IPS-18c (cell line): ENCODE results near the gene SPTBN1.

ENCODE experiments used
- H3K4me3 ChIP-seq: 2 replicates; pipeline ENCODE4 v1.7.0; 2013; ENCODE audit warnings: low read depth, mild to moderate bottlenecking, low read length, moderate library complexity; ENCODE audit not compliant: insufficient read depth
- H3K9me3 ChIP-seq: one replicate; pipeline ENCODE4 v1.6.1; 2013; ENCODE audit warnings: mild to moderate bottlenecking, low read length, moderate library complexity; ENCODE audit not compliant: control insufficient read depth, insufficient read depth

SPTBN1 gene

DNA sequence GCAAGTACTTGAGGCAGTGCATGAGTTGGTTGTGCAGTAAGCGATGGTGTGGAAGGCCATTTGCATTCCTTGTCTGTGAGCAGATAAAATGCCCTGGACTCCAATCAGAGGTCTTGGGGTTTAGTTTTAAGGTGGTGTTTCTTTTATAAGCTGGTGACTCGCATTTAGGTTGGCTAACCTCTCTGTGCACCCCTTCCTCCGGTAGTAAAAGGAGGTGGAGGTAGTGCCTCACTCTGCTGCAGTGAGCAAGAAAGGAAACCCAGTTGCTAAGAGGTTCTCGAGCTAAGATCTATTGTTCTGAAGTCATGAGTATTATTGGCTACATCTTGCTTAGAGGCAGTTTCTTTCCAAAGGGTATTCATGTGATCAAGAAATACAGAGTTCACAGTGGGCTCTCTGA lies 193.1 kb downstream of the SPTBN1 start:
- Histone ChIP-seq H3K9me3 (no peaks in the 10 kb centered on the region), H3K4me3 (no peak overlapping the region)

DNA sequence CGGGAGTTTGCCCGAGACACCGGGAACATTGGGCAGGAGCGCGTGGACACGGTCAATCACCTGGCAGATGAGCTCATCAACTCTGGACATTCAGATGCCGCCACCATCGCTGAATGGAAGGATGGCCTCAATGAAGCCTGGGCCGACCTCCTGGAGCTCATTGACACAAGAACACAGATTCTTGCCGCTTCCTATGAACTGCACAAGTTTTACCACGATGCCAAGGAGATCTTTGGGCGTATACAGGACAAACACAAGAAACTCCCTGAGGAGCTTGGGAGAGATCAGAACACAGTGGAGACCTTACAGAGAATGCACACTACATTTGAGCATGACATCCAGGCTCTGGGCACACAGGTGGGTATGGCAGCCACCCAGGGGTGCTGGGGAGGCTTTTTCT lies 193.5 kb downstream of the SPTBN1 start:
- no peaks in the 10 kb centered on the region for H3K9me3 ChIP-seq
- no peak overlapping the region for H3K4me3 ChIP-seq

DNA sequence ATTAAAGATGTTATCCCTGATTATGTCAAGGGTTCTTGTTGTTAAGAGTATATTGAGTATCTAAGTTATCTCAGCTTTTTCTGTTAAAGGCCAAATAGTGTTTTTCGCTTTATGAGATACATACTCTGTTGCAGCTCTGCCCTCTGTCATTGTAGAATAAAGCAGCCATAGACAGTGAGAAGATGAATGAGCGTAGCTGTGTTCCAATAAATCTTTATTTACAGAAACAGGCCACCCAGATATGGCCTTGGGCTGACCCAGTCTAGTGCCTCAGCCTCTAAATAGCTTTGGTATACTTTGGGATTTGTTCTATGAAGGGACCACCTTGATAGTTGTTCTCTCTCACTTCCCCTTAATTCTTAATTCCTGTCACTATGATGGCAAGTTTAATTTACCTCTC lies 194.5 kb downstream of the SPTBN1 start:
- no peaks in the 10 kb centered on the region for H3K9me3 ChIP-seq
- no peak overlapping the region for H3K4me3 ChIP-seq

DNA sequence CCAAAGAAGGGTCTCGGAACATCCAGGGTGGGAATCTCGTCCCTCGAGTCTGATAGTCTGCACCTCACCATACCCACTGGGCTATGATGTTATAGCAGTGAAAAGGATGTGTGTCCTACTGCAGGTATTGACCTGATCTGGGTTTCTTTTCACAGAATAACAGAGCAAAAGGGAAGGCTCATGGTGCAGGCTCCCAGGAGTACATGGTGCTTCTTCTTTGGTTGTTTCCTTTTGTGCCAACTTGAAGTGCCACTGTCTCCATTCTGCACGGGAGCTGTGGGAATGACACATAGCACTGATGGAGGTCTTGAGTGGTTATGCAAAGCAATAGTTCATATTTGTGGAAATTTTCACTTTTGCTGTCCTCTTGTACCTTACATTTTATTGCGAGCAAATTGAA lies 195.2 kb downstream of the SPTBN1 start:
- Histone ChIP-seq H3K9me3 (no peaks in the 10 kb centered on the region), H3K4me3 (no peak overlapping the region)

DNA sequence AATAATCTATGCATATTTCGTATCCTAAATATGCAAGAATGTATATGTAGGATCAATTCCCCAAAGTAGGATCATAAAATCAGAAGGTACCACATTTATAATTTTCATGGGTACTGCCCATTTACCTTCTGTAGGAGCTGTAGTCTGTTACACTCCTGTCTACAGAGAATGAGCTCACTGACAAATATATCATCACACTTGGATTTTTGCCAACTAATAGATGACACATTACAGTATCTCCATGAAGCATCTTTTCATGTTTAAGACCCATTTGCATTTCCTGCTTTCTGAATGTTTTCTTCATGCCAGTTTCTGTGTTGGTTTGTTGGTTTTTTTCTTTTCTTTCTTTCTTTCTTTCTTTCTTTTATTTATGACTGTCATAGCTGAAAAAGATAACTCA lies 196.4 kb downstream of the SPTBN1 start:
- Histone ChIP-seq H3K4me3 (no peak overlapping the region), H3K9me3 (no peaks in the 10 kb centered on the region)

DNA sequence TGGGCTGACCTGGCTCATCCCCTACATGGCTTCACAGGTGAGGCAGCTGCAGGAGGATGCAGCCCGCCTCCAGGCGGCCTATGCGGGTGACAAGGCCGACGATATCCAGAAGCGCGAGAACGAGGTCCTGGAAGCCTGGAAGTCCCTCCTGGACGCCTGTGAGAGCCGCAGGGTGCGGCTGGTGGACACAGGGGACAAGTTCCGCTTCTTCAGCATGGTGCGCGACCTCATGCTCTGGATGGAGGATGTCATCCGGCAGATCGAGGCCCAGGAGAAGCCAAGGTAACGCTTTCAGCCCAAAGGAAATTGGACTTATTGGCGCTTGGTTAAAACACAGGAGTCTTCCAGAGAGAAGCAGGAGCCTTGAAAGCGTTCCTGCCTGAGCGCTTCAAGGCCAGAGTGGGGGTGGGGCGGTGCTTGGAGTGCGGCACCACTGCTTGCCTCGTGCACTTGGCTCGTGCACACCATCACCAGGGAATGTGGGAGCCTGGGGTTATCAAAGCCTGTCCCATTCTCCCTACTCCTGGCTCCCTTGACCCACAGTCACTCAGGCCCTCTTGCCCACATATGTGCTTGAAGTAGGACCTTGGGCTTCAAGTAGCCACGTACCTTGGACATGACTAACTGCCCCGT lies 197.6 kb downstream of the SPTBN1 start:
- H3K9me3 ChIP-seq = no peaks in the 10 kb centered on the region

DNA sequence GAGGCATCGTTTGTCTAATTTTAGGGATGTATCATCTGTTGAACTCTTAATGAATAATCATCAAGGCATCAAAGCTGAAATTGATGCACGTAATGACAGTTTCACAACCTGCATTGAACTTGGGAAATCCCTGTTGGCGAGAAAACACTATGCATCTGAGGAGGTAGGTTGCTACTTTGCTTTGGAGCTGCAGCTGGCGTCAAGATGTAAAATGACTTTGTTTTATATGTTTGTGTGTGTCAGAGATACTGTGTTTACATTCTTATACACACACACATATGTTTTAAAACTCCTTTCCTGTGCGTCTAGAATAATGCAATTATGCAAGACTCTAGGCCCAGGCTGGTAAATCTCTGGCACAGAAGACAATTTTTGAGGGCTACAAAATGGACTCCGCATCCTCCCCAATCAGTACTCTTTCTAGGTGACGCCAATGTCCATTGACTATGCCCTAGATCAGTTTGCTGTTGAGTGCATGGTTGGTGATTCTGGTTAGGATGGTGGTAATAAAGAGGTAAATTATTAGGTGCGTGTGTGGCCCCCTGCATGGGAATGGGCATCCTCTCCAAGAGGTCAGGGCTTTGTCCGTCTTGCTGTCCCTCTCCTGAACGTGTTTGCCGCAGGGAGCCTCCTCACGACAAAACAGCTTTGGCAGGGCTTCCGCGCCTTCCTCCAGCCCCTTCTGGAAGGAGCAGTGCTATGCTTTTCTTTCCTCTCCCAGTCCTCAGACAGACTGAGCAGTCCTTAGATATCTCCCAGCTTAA lies 199.1 kb downstream of the SPTBN1 start:
- Histone ChIP-seq H3K4me3 (no peak overlapping the region), H3K9me3 (no peaks in the 10 kb centered on the region)

More for the DNA sequence above, 197.6 kb downstream of the SPTBN1 start:
- no peak overlapping the region for H3K4me3 ChIP-seq

DNA sequence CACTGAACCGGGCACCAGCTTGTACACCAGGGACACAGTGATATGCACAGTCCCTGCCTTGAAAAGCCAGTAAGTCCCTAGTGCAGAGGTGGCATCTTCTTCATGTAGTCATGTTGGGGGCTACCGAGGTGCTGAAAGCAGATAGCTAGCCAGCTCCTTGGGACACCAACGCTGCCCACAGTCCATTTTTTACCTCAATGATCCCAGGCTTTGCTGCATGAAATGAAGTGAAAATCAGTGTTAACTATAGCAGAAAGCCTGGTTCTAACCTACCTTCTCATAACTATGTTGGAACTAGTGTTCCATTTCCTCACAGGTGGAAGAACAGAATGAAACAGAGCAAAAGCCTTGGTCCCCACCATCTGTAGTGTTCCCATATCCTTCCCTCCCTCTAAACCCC lies 200.7 kb downstream of the SPTBN1 start:
- Histone ChIP-seq H3K9me3 (no peaks in the 10 kb centered on the region), H3K4me3 (no peak overlapping the region)

DNA sequence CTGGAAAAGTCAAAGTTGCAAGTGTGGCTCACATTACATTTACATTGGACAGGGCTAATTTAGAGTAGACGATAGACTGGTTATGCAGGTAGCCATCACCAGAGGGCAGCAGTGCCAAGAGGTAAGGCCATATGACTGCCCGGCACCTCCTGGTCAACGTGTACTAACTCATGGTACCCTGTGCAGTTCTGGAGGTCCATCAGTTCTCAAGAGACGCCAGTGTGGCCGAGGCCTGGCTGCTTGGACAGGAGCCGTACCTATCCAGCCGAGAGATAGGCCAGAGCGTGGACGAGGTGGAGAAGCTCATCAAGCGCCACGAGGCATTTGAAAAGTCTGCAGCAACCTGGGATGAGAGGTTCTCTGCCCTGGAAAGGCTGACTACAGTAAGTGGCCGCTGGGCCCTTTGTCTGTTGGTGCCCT lies 201.5 kb downstream of the SPTBN1 start:
- Histone ChIP-seq H3K4me3 (no peak overlapping the region), H3K9me3 (no peaks in the 10 kb centered on the region)

DNA sequence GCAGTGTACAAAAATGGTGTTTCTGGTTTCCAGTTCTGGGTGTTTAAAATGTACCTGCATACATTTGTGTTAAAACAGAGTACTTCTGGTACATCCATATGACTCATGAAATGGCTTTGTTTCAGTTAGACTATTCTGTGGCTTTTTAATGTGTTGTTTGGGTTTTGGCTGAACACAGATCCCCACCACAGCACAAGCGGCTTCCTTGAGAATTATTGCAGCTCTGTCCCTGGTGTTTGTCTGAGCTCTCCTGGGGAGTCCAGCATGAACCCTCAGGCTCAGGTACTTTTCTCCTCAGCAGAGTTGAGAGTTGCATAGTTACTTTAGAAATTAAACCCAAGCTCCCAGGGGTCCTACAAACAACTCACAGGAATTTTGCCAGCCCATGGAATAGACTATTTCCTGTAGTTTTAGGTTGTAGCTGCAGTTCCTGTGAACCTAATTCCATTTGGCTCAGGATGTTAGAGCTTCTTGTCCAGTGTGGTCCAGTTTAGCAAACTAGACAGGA lies 202.5 kb downstream of the SPTBN1 start:
- H3K9me3 ChIP-seq = no peaks in the 10 kb centered on the region
- no peak overlapping the region for H3K4me3 ChIP-seq

DNA sequence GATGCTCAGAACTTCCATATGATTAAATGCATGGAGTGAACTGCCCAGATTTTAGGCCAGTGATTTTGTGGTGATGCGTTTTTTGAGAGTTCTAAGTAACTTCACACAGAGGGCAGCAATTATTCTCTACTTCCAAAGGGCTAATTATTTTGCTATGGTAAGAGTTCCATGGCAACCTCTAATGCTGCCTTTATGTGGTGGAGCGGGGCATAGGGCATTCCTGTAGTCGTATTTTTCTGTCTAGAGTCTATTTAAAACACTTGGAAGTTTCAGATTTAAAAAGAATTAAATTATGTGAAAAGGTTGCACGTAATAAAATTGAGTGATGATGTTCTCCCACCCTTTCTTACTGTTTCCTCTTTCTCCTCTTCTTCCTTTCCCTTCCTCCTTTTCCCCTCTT lies 203.4 kb downstream of the SPTBN1 start:
- H3K9me3 ChIP-seq = no peaks in the 10 kb centered on the region

DNA sequence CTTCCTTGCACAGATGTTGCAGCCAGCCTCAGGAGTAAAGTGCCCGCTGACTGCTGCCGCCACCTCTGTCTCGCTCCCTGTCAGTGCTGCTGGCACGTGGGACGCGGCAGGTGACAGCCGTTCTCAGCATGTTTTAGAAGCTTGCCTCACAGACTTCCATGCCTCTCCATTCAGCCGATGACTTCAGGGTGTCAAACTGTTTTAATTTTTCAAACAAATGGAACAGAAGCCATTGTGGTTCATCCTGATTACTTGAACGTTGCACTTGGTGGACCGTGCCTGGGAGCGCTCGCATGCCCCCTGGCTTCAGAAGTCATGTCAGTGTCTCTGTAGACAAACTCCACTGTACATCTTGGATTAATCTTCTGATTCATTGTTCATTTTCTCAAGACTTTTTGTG lies 204.6 kb downstream of the SPTBN1 start:
- H3K4me3 ChIP-seq = no peak overlapping the region
- H3K9me3 ChIP-seq = no peaks in the 10 kb centered on the region

More for the DNA sequence above, 203.4 kb downstream of the SPTBN1 start:
- H3K4me3 ChIP-seq = no peak overlapping the region

DNA sequence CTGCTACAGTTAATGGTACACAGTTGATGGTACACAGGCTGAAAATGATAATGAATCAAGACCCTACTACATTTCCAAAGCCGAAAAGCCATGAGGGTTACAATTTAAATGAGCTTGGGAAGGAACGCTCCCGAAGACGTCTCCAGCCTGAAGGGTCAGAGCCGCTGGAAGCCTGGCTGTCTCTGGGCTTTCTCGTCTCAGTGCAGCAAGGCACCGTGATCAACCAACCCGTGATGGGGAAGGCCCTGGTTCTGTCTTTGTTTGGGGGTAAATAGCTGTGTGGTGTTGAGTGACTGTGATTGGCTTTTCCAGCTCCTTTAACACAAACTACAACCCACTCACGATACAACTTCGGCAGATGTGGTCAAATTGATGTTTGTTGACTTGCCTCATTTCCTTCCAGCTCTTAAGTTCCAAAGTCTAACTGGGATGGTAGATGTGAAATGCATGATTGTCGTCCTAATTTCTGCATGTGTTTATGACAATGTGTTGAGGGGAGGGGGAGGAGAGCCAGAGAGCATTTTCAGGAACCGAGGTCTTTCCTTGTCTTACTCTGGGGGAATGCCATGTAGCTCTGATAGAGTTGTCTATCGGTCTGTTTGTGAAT lies 207.4 kb downstream of the SPTBN1 start:
- Histone ChIP-seq H3K4me3 (no peak overlapping the region), H3K9me3 (no peaks in the 10 kb centered on the region)

DNA sequence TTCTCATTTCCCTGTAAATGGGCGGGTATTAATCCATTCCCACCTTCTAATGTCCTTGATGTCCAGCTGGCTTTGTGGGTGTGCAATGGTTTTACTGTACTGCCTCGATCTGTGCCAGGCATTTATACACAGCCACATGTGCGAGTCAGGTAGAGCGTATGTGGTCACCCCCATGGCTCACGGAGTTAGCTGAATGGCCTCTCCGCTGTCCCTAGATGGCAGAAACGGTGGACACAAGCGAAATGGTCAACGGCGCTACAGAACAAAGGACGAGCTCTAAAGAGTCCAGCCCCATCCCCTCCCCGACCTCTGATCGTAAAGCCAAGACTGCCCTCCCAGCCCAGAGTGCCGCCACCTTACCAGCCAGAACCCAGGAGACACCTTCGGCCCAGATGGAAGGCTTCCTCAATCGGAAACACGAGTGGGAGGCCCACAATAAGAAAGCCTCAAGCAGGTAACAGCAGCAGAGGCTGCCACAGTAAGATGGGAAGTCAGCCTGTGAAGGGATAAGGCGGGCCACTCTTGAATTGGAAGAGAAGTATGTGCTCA lies 208.2 kb downstream of the SPTBN1 start:
- H3K9me3 ChIP-seq = no peaks in the 10 kb centered on the region
- no peak overlapping the region for H3K4me3 ChIP-seq

DNA sequence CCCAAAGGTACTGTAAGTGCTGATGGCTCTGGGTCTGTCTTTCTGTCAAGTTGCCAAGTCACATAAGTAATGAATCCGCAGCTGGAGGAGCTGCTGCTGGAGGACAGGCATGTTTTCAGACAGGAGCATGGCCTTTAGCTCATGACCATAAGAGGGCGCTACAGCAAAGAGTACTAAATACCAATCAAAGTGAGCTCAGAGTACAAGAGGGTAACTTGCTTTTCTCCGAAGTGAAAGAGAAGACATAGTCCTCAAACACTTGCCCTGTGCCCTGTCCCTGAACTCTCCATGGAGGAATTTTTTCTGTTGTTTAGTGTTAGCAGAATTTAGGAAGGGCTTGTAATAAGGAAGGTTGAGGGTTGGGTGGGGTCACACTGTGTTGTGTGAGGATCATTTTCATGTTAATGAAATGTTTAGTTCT lies 209.3 kb downstream of the SPTBN1 start:
- H3K4me3 ChIP-seq = no peak overlapping the region
- no peaks in the 10 kb centered on the region for H3K9me3 ChIP-seq

DNA sequence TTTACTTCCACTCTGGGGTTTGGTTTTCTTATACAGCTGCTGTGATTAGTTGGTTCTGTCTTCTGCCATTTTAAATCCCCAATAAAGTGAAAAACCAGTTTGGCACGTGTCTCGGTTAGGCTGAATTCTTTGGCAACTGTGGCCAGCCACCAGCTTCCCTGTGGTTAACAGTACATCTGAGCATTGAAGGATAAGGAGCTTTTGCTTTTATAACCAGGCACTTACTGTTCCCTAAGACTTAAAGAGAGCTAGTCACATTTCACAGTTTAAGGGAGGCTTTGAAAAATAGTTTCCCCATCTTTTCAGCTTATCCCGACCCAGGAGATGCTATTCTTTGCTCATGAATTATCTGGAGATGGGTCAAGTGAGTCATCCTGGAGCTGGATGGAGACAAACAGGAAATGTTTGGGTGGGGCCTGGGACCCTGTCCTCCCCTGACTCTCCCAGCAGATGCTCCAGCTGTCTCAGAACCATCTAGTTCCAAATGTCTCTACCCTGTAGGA lies 210.1 kb downstream of the SPTBN1 start:
- no peaks in the 10 kb centered on the region for H3K9me3 ChIP-seq
- no peak overlapping the region for H3K4me3 ChIP-seq

DNA sequence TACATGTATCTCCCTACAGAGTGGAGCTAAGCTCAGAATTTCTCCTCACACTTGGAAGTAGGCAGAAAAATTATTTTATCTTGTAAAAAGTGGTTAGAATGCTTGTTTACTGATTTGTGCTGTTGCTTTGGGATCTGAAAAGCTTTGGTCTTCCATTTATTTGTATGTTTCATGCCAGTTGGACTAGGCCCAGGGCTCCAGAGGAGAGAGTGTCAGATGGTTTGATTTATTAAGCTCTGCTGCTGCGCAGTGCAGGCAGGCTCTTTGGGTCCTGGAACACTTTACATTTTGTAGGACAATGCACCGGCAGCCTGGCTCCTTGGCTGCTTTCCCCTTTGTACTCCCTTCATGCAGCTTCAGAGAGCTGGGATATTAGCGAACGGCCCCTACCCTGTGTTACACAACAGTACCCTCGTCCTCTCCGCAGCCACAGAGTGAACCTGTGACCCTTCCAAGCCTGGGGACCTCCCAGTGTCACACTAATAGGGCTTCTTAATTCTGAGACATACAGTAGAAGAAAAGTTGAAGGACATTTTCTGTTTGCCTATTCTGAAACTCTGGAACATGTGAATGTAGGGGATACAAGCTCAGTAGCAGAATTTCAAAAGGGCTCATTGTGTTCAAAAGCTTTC lies 210.6 kb downstream of the SPTBN1 start:
- Histone ChIP-seq H3K4me3 (no peak overlapping the region), H3K9me3 (no peaks in the 10 kb centered on the region)
